K562 (cell line): ENCODE results near the gene NAPB.

Experiments used
- TAF15 ChIP-seq: fragments of 200-400 bp; formaldehyde crosslinking; IDR thresholded peaks from 2 replicates; pipeline ENCODE4 v1.6.1; 2017; ENCODE audit warnings: mild to moderate bottlenecking, low read depth, low read length, moderate library complexity
- ZNF644 ChIP-seq: fragments of 200-800 bp; sonication (Bioruptor generic); IDR thresholded peaks from 2 replicates; pipeline ENCODE4 v1.6.1; 2016; ENCODE audit warnings: low read depth, missing genetic modification characterization, missing compliant biosample characterization

GRCh38 chr20:23437126-23437899 lies 16.0 kb upstream of the NAPB start:
- no peak for TF ChIP-seq ZNF644 (tag)
- TF ChIP-seq TAF15, result no peak
